Measurements from ENCODE around the gene SLC41A1.
A peak's percentile ranks its signal among the peaks of the same experiment; 100 is the strongest.

The SLC41A1 gene

DNA sequence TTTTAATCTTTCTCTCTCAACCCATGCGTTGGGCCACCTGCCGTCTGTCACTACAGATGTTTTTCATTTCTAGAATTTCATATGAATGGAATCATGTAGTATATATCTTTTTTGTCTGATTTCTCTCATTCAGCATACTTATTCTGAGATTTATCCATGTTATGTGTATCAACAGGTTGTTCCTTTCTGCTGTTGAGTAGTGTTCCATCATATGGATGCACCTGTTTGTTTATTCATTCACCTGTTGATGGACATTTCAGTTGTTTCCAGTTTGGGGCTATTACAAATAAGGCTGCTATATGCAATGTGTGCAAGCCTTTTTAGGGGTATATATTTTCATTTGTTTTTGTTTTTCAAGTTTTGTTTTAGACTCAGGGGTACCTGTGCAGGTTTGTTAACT, 9.4 kb upstream of the SLC41A1 start:
- DNase-seq (ENCODE audit: low read depth in 2 of 2): no peak

GRCh38 chr1:205817988-205818387, 5.0 kb upstream of the SLC41A1 start:
- DNase-seq (ENCODE audit: low read depth in 2 of 2): no peak

- no peak for DNase-seq (ENCODE audit: low read depth in 2 of 2)
These were observed 4.4 kb upstream of the SLC41A1 start for GRCh38 chr1:205817364-205817763.

GRCh38 chr1:205813755-205814058, 709 bp upstream of the SLC41A1 start:
- DNase-seq (ENCODE audit: low read depth in 2 of 2): no peak

GRCh38 chr1:205812271-205812877, 624 bp downstream of the SLC41A1 start:
- peak in 1 of 2 donors; percentile 8 for DNase-seq (ENCODE audit: low read depth in 2 of 2)

- no peak for DNase-seq (ENCODE audit: low read depth in 2 of 2)
These were observed 1.3 kb downstream of the SLC41A1 start for GRCh38 chr1:205811660-205812059.

- no peak for DNase-seq (ENCODE audit: low read depth in 2 of 2)
These were observed 2.4 kb downstream of the SLC41A1 start for GRCh38 chr1:205810448-205811157.

DNA sequence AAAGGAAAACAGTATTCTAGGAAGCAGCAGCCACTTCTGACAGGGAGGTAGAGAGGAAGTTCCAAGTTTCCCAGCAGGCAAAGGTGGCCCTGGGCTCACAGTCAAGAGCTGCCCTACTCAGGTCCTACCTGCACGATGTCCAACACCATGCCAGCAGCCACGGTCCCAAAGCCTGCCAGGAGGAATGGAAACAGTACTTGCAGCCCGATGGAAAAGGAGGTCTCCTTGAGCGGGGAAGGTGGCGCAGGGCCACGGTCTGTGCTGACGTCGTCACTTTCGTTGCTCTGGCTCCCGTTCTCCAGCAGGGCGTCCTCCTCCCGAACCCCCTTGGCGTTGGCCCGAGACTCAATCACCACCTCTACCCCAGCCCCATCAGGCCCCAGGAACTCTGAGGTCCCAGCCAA, 3.1 kb downstream of the SLC41A1 start:
- no peak for DNase-seq (ENCODE audit: low read depth in 2 of 2)

GRCh38 chr1:205809469-205809868, 3.5 kb downstream of the SLC41A1 start:
- no peak for DNase-seq (ENCODE audit: low read depth in 2 of 2)

- peak; percentile 46 to 49 for DNase-seq (ENCODE audit: low read depth in 2 of 2)
These were observed 7.8 kb downstream of the SLC41A1 start for GRCh38 chr1:205805082-205805711.

GRCh38 chr1:205804605-205805004, 8.4 kb downstream of the SLC41A1 start:
- no peak for DNase-seq (ENCODE audit: low read depth in 2 of 2)

DNA sequence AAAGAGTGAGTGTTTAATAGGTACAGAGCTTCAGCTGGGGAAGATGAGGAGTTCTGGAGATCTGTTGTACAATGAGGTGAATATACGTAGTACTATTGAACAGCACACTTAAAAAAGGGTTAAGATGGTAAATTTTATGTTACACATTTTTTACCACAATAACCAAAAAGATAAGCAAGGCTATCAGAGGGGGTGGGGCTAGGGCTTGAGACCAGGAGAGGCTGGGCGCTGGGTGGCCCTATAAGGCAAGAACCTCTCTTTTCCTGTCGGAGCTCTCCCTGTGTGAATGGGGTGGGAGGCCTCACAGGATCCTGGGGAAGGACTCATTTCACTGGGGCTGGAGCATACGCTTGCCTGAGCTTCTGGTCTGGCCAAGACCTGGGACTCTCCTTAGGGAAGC, 9.0 kb downstream of the SLC41A1 start:
- DNase-seq (ENCODE audit: low read depth in 2 of 2): no peak

DNA sequence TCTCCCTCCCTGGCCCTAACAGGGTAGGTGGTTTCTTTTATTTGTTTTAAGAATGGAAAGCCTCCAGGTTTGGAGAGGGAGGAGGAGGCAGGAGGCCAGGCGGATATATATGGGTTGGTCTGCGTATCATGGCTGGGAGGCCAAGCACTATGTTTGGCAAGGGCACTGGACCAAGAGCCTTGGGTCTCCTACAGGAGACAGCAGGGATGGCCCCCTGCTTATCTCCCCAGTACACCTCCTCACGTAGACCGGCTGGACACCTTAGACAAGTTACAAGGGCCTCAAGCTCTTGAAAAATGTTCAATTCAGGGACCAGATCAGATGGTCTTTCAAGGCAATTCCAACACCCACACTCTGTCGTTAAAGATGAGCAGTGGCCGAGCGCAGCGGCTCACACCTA, 10.9 kb downstream of the SLC41A1 start:
- DNase-seq (ENCODE audit: low read depth in 2 of 2): no peak

DNA sequence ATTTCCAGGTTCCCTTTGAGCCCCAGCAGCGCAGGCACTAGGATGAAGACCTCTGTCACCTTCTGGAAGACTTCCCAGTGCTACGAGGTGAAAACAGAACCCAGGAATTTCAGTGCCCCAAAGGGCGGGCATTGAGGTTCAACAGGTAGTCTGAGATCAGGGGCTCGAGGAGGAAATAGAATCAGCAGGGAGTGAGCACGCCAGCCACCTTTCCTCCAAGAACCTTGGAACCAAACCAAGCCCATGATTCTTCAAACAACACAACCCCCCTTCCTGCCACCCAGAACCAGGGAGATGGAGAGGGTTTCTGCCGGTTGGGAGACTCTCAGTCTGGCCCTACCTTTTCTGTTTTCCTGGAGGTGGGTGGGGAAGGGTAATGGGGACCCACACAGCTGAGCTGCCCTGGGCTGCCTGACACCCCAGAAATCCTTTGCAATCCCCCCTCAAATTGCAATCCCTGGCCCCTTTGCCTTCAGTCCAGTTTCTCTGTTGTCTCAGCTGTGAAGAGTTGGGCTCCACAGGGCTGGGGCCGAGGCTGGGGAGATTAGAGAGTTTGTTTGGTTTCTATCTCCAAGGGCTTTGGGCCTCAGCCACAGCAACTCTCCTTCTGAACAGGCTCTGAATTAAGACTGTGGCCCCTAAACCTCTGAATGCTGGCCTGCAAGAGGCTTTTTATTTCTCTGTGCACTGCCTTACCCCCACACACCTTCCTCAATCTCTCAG, 11.9 kb downstream of the SLC41A1 start:
- DNase-seq (ENCODE audit: low read depth in 2 of 2): no peak

DNA sequence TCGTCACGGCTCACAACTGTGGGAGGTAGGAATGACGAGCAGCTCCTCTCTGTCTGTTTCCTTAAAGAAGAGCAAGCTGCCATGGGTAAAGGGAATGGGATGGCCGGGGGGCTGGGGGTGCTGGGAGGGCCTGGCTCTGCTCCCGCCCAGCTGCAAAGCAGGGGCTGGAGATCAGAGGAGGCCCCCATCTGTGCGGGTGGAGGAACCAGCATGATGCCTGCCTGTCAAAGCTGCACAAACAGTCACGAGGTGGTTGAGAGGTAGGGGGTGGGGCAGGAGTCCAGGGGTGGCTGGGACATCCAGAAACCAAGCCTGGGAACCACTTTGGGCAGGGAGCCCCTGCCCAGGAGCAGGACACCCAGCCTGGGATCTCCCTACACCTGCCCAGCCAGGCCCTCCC, 12.6 kb downstream of the SLC41A1 start:
- DNase-seq (ENCODE audit: low read depth in 2 of 2): no peak

DNA sequence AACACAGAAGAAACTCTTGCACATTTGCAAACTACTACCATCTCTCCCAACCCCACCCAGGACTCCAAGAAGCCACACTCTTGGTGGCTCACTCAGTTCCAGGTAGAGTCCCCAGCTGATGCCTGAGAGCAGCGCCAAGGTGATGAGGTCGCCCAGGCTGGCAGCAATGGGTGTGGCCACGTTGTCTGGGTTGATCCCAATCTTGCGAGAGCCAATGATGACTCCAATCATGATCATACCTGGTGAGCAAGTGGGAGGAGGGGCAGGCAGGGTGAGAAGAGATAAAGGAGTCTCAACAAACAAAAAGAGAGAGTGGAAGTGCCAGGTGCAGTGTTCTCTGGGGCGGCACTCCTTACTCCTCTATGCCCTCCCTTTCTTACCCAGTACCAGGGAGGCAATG, 14.4 kb downstream of the SLC41A1 start:
- no peak for DNase-seq (ENCODE audit: low read depth in 2 of 2)

DNA sequence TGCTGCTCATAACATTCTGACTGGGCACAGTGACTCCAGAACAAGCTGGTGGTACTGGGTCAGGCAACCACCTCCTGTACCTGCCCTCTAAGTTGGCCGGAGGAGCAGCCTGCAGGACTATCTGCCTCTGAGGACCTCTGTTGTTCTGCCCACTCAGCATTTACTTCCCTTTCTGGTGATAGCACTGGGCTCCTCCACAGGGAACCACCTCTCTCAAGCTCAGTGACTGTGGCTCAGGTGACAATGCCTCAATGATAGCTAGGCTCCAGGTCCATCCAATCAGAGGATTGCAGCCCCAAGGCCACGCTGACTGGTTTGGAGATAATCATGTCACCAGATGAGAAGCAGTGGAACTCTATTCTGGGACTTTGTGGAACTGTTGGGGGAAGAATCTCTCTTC, 15.8 kb downstream of the SLC41A1 start:
- no peak for DNase-seq (ENCODE audit: low read depth in 2 of 2)

GRCh38 chr1:205794011-205794730, 18.8 kb downstream of the SLC41A1 start:
- DNase-seq (ENCODE audit: low read depth in 2 of 2): no peak

DNA sequence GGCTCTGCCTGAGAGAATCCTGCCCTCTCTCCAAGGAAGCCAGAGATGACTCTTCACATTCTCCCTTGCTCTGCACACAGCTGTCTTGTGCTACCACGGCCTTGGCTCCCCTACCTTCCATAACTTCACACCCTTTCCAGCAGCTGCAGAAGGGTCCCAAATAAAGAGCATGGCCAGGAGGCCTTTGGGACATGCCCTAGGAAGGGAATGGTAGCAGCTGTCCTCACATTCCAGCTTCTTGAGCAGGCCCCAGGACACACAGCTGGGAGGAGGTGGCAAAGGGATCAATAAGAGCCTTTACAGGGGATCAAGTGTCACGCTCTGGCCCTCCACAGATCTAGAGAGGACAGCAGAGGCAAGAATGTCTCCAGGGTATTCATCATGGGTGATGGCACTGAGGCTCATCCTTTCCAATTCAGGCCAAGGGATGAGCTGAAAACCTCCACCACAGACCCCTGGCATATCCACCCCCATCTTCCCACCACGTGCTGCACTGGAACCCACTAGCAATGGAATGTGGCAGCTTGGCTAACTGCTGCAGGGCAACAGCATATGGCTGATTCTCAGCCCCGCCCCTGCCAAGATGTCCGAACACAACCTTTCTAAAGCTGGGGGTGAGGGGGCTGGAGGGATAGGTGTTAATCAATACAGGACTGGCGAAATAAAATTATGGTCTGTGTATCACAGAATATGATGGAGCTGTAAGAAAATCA, 19.9 kb downstream of the SLC41A1 start:
- no peak for DNase-seq (ENCODE audit: low read depth in 2 of 2)

DNA sequence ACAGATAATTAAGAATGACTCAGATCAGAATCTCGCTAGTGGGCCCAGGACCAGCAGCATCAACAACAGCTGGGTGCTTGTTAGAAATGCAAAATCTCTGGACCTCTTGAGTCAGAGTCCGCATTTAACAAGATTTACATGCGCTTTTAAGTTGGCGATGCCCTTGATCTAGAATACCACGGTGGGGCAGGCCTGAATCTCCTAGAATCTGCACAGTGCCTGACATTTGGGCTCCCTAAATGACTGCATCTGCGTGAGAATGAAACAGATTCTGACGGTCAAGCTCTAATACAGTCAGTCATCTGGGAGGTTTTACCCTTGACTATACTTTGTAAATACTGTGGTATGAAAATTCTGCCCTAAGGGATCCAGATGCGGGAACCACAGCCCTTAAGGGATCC, 20.5 kb downstream of the SLC41A1 start:
- DNase-seq (ENCODE audit: low read depth in 2 of 2): no peak

DNA sequence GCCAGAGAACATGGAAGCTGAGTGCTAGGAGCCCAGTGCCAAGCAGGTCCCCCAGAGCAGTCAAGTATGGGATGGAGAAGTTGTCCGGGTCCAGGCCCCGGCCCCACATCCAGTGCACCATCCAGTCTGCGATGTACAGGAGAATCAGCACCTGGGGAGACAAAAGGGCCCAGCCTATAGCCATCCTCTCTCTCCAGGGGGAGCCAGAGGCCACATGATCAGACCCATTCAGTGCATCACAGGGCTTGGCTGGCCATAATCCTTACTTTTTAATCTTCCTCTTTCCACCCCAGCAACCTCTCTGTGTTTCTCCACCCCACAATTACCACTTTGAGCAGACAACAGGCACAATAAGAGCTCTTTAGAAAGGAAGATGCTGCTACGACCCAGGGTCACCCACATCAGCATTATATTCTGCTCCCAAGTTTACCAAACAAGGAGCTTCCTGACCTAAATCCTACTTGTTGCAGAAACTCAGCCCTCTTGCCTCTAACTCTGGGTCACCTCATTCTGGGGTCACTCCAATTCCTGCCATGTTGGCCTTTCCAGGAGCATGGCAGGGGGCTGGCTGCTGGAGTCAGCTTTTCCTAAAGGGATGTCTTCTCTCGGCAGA, 21.3 kb downstream of the SLC41A1 start:
- DNase-seq (ENCODE audit: low read depth in 2 of 2): peak in 1 of 2 donors; percentile 20

All from stimulated activated CD8-positive, alpha-beta memory T cell treated with anti-CD3 and anti-CD28 coated beads, Interleukin-2, amount 100 ng/mL, for 48 hours (primary cell).